ENCODE data around the gene TSPAN4. TPM values are rescaled to one million over a fixed set of nuclear protein-coding genes. Genes with fewer than 3 reads are reported as not detected.

TSPAN4 gene
- total and polyA plus RNA-seq, 4 donors, result 68.3 to 197 (median 134) TPM

GRCh38 chr11:848380-848931 is 5.8 kb downstream of the TSPAN4 start:
- H3K9me3 ChIP-seq (ENCODE audit: control insufficient read depth in 4 of 4, insufficient read depth in 3 of 4, low read length in 3 of 4), result no peaks in the 10 kb centered on the region
- TF ChIP-seq CTCF (IDR thresholded peaks at IDR 0.05; ENCODE audit: control extremely low read depth, extremely low read depth), result peak; percentile 68
- no peak overlapping the region for H3K9ac ChIP-seq (ENCODE audit: insufficient read depth in 1 of 2, low read length in 2 of 2)
- H3K36me3 ChIP-seq (ENCODE audit: control insufficient read depth in 4 of 4, insufficient read depth in 4 of 4, low read length in 4 of 4), result peaks cover 0 to 20% (median 0%) of the 10 kb centered on the region in 4 donors
- no peak overlapping the region for H3K27ac ChIP-seq (ENCODE audit: low read depth in 1 of 2, low read length in 1 of 2)
- DNase-seq (no peak), ATAC-seq (ENCODE audit: insufficient read depth, low FRiP score) (no peak)
- no peaks in the 10 kb centered on the region for H3K27me3 ChIP-seq (ENCODE audit: control insufficient read depth in 3 of 3, insufficient read depth in 3 of 3, low read length in 2 of 3)
- H3K4me1 ChIP-seq (ENCODE audit: control insufficient read depth in 5 of 5, insufficient read depth in 5 of 5, low read length in 5 of 5), result peaks cover 0 to 53% (median 32%) of the 10 kb centered on the region in 5 donors
- 23 to 34% methylated on average over 14 of the region's 14 CpGs for WGBS, 2 donors
- no peak overlapping the region for H3K4me3 ChIP-seq

GRCh38 chr11:849104-849824 is 6.6 kb downstream of the TSPAN4 start:
- Histone ChIP-seq H3K27me3 (ENCODE audit: control insufficient read depth in 3 of 3, insufficient read depth in 3 of 3, low read length in 2 of 3) (no peaks in the 10 kb centered on the region), H3K27ac (ENCODE audit: low read depth in 1 of 2, low read length in 1 of 2) (no peak overlapping the region), H3K9ac (ENCODE audit: insufficient read depth in 1 of 2, low read length in 2 of 2) (no peak overlapping the region), H3K36me3 (ENCODE audit: control insufficient read depth in 4 of 4, insufficient read depth in 4 of 4, low read length in 4 of 4) (peaks cover 0 to 25% (median 0%) of the 10 kb centered on the region in 4 donors), H3K9me3 (ENCODE audit: control insufficient read depth in 4 of 4, insufficient read depth in 3 of 4, low read length in 3 of 4) (no peaks in the 10 kb centered on the region), H3K4me3 (no peak overlapping the region), H3K4me1 (ENCODE audit: control insufficient read depth in 5 of 5, insufficient read depth in 5 of 5, low read length in 5 of 5) (peaks cover 0 to 46% (median 29%) of the 10 kb centered on the region in 5 donors)
- WGBS, 2 donors, result 6% methylated on average over 37 to 71 of the region's 71 CpGs
- DNase-seq (peak in 2 of 3 donors; percentile 70 to 71), ATAC-seq (ENCODE audit: insufficient read depth, low FRiP score) (no peak)
- TF ChIP-seq CTCF (IDR thresholded peaks at IDR 0.05; ENCODE audit: control extremely low read depth, extremely low read depth), result no peak

- WGBS, 2 donors, result 37 to 40% methylated on average over 91 to 97 of the region's 97 CpGs
- Histone ChIP-seq H3K4me3 (no peak overlapping the region), H3K36me3 (ENCODE audit: control insufficient read depth in 4 of 4, insufficient read depth in 4 of 4, low read length in 4 of 4) (peaks cover 0 to 31% (median 0%) of the 10 kb centered on the region in 4 donors), H3K27me3 (ENCODE audit: control insufficient read depth in 3 of 3, insufficient read depth in 3 of 3, low read length in 2 of 3) (no peaks in the 10 kb centered on the region), H3K27ac (ENCODE audit: low read depth in 1 of 2, low read length in 1 of 2) (no peak overlapping the region), H3K4me1 (ENCODE audit: control insufficient read depth in 5 of 5, insufficient read depth in 5 of 5, low read length in 5 of 5) (peaks cover 0 to 45% (median 25%) of the 10 kb centered on the region in 5 donors), H3K9ac (ENCODE audit: insufficient read depth in 1 of 2, low read length in 2 of 2) (no peak overlapping the region), H3K9me3 (ENCODE audit: control insufficient read depth in 4 of 4, insufficient read depth in 3 of 4, low read length in 3 of 4) (no peaks in the 10 kb centered on the region)
- no peak for DNase-seq
- no peak for TF ChIP-seq CTCF (IDR thresholded peaks at IDR 0.05; ENCODE audit: control extremely low read depth, extremely low read depth)
- no peak for ATAC-seq (ENCODE audit: insufficient read depth, low FRiP score)
Observed at GRCh38 chr11:849951-850774, 7.5 kb downstream of the TSPAN4 start.
